NK-92 (cell line): ENCODE measurements around the gene DUS2.

ENCODE experiments used
- DNase-seq: peaks from one replicate; lab custom pipeline; 2025; ENCODE audit not compliant: unreplicated experiment; lab: John Stamatoyannopoulos, UW

The DUS2 gene

GRCh38 chr16:68041783-68042182 is 18.7 kb downstream of the DUS2 start:
- DNase-seq, result no peak

GRCh38 chr16:68046106-68046505 is 23.0 kb downstream of the DUS2 start:
- no peak for DNase-seq

- no peak for DNase-seq
Observed at GRCh38 chr16:68047987-68048386, 24.9 kb downstream of the DUS2 start.

- no peak for DNase-seq
Observed at GRCh38 chr16:68049449-68049848, 26.4 kb downstream of the DUS2 start.

- no peak for DNase-seq
Observed at GRCh38 chr16:68055395-68055794, 32.3 kb downstream of the DUS2 start.

GRCh38 chr16:68059804-68060203 is 36.7 kb downstream of the DUS2 start:
- no peak for DNase-seq

GRCh38 chr16:68061396-68061795 is 38.3 kb downstream of the DUS2 start:
- DNase-seq, result no peak

- no peak for DNase-seq
Observed at GRCh38 chr16:68062910-68063393, 39.9 kb downstream of the DUS2 start.

GRCh38 chr16:68064791-68065365 is 41.8 kb downstream of the DUS2 start:
- DNase-seq, result no peak

- DNase-seq, result no peak
Observed at GRCh38 chr16:68065716-68066305, 42.7 kb downstream of the DUS2 start.

GRCh38 chr16:68066763-68067162 is 43.7 kb downstream of the DUS2 start:
- DNase-seq, result no peak

- no peak for DNase-seq
Observed at GRCh38 chr16:68068926-68069325, 45.8 kb downstream of the DUS2 start.

GRCh38 chr16:68069511-68070248 is 46.6 kb downstream of the DUS2 start:
- DNase-seq, result no peak

GRCh38 chr16:68070249-68070730 is 47.2 kb downstream of the DUS2 start:
- no peak for DNase-seq

- no peak for DNase-seq
Observed at GRCh38 chr16:68070806-68071517, 47.9 kb downstream of the DUS2 start.

- DNase-seq, result no peak
Observed at GRCh38 chr16:68071518-68071901, 48.4 kb downstream of the DUS2 start.

- no peak for DNase-seq
Observed at GRCh38 chr16:68072038-68072695, 49.1 kb downstream of the DUS2 start.

GRCh38 chr16:68073902-68074760 is 51.0 kb downstream of the DUS2 start:
- DNase-seq, result no peak

- DNase-seq, result no peak
Observed at GRCh38 chr16:68074850-68075555, 51.9 kb downstream of the DUS2 start.
